Astrocyte (in vitro differentiated cells and primary cell): Measurements from ENCODE around the gene LILRB5. TPM values are rescaled to one million over a fixed set of nuclear protein-coding genes. Genes with fewer than 3 reads are reported as not detected.
"Not testable (repeated sequence)": the region's sequence is repeated elsewhere in the genome, so short reads cannot be mapped to it uniquely, and the experiment has no call there.

Experiments used
- DNase-seq: peaks from one replicate; pipeline ENCODE4 v3.0.0-alpha.2; 2010; ENCODE audit warnings: low read depth
- FAIRE-seq: peaks from 2 replicates; lab custom pipeline; 2011; peaks lifted over from hg19 to GRCh38; lab: Jason Lieb, UNC
- H2AFZ ChIP-seq: 2 replicates; pipeline ENCODE4 v1.6.0; 2012; ENCODE audit warnings: low read depth, low read length, inconsistent platforms
- H3K27ac ChIP-seq: 2 replicates; pipeline ENCODE4 v1.5.1; 2011; ENCODE audit warnings: low read depth, low read length, inconsistent platforms
- H3K27me3 ChIP-seq: 2 replicates; pipeline ENCODE4 v1.6.0; 2011; ENCODE audit warnings: low read length, inconsistent platforms; ENCODE audit not compliant: insufficient read depth
- H3K36me3 ChIP-seq: 2 replicates; pipeline ENCODE4 v1.5.1; 2011; ENCODE audit warnings: low read length, inconsistent platforms; ENCODE audit not compliant: insufficient read depth
- H3K4me1 ChIP-seq: 2 replicates; pipeline ENCODE4 v1.5.1; 2011; ENCODE audit warnings: low read length, inconsistent platforms; ENCODE audit not compliant: insufficient read depth
- H3K4me2 ChIP-seq: 2 replicates; pipeline ENCODE4 v1.6.0; 2012; ENCODE audit warnings: low read length, inconsistent platforms
- H3K4me3 ChIP-seq: 2 replicates; pipeline ENCODE4 v1.5.1; 2011; ENCODE audit warnings: low read depth, mild to moderate bottlenecking, low read length, inconsistent platforms; ENCODE audit not compliant: insufficient read depth
- H3K79me2 ChIP-seq: 2 replicates; pipeline ENCODE4 v1.6.0; 2012; ENCODE audit warnings: mild to moderate bottlenecking, low read length, inconsistent platforms; ENCODE audit not compliant: insufficient read depth
- H3K9ac ChIP-seq: 2 replicates; pipeline ENCODE4 v1.6.0; 2012; ENCODE audit warnings: mild to moderate bottlenecking, low read length, inconsistent platforms
- H3K9me3 ChIP-seq: 2 replicates; pipeline ENCODE4 v1.5.1; 2012; ENCODE audit warnings: low read depth, mild to moderate bottlenecking, low read length, inconsistent platforms; ENCODE audit not compliant: insufficient read depth
- H4K20me1 ChIP-seq: 2 replicates; pipeline ENCODE4 v1.6.0; 2012; ENCODE audit warnings: low read length, inconsistent platforms; ENCODE audit not compliant: insufficient read depth
- H3K27ac Mint-ChIP-seq: one replicate; pipeline ENCODE4 v1.8.0; 2021; ENCODE audit warnings: mild to moderate bottlenecking, mixed read lengths; ENCODE audit not compliant: unreplicated experiment
- H3K27me3 Mint-ChIP-seq: one replicate; pipeline ENCODE4 v1.8.0; 2021; ENCODE audit warnings: low read depth, mixed read lengths; ENCODE audit not compliant: unreplicated experiment
- H3K36me3 Mint-ChIP-seq: one replicate; pipeline ENCODE4 v1.8.0; 2021; ENCODE audit warnings: low read depth, mixed read lengths; ENCODE audit not compliant: unreplicated experiment
- H3K4me1 Mint-ChIP-seq: one replicate; pipeline ENCODE4 v1.8.0; 2021; ENCODE audit warnings: low read depth, mixed read lengths; ENCODE audit not compliant: unreplicated experiment
- H3K4me3 Mint-ChIP-seq: one replicate; pipeline ENCODE4 v1.8.0; 2021; ENCODE audit warnings: mild to moderate bottlenecking, moderate library complexity, mixed read lengths; ENCODE audit not compliant: unreplicated experiment
- H3K9me3 Mint-ChIP-seq: one replicate; pipeline ENCODE4 v1.8.0; 2021; ENCODE audit warnings: mild to moderate bottlenecking, mixed read lengths; ENCODE audit not compliant: unreplicated experiment
- CTCF ChIP-seq: IDR thresholded peaks from 2 replicates; pipeline ENCODE4 v1.5.1; 2011; ENCODE audit warnings: low read depth, mild to moderate bottlenecking, inconsistent platforms, low read length, moderate library complexity; ENCODE audit not compliant: insufficient read depth
- EZH2 ChIP-seq: IDR thresholded peaks from 2 replicates; pipeline ENCODE4 v1.6.1; 2012; ENCODE audit warnings: mild to moderate bottlenecking, low read length, inconsistent platforms; ENCODE audit not compliant: insufficient read depth
- total RNA-seq: library from RNA; stranded (reverse); gene quantifications from 2 replicates; pipeline ENCODE4 v1.2.1, GENCODE V29; 2021

LILRB5 gene
- total RNA-seq, 1 donor from 2014 or later: not detected

GRCh38 chr19:54230031-54230430 lies 27.0 kb downstream of the LILRB5 start:
- TF ChIP-seq CTCF (no peak), EZH2 (no peak)
- DNase-seq (no peak), FAIRE-seq (no peak)
- H3K27ac ChIP-seq: no peak overlapping the region
- Mint-ChIP-seq H3K36me3 (peaks cover 3% of the 10 kb centered on the region), H3K27ac (no peak overlapping the region), H3K27me3 (peaks cover 38% of the 10 kb centered on the region), H3K9me3 (peaks cover 24% of the 10 kb centered on the region), H3K4me3 (no peak overlapping the region), H3K4me1 (no peaks in the 10 kb centered on the region)
- no peak overlapping the region for H3K9ac ChIP-seq
- no peak overlapping the region for H3K4me3 ChIP-seq
- H2AFZ ChIP-seq: no peak overlapping the region
- H3K36me3 ChIP-seq: no peaks in the 10 kb centered on the region
- H3K27me3 ChIP-seq: peaks cover 5% of the 10 kb centered on the region
- no peaks in the 10 kb centered on the region for H3K9me3 ChIP-seq
- H3K4me2 ChIP-seq: no peak overlapping the region
- no peaks in the 10 kb centered on the region for H3K79me2 ChIP-seq
- no peaks in the 10 kb centered on the region for H4K20me1 ChIP-seq
- no peaks in the 10 kb centered on the region for H3K4me1 ChIP-seq

- Histone ChIP-seq H3K4me2 (no peak overlapping the region), H3K9me3 (no peaks in the 10 kb centered on the region), H4K20me1 (no peaks in the 10 kb centered on the region), H2AFZ (no peak overlapping the region), H3K79me2 (no peaks in the 10 kb centered on the region), H3K27me3 (peaks cover 5% of the 10 kb centered on the region), H3K27ac (no peak overlapping the region), H3K9ac (no peak overlapping the region), H3K4me1 (no peaks in the 10 kb centered on the region), H3K4me3 (no peak overlapping the region), H3K36me3 (no peaks in the 10 kb centered on the region)
- TF ChIP-seq EZH2 (no peak), CTCF (no peak)
- FAIRE-seq: no peak
- peaks cover under 1% of the 10 kb centered on the region for H3K36me3 Mint-ChIP-seq
- no peaks in the 10 kb centered on the region for H3K4me1 Mint-ChIP-seq
- H3K27me3 Mint-ChIP-seq: peaks cover 29% of the 10 kb centered on the region
- H3K27ac Mint-ChIP-seq: no peak overlapping the region
- peaks cover 16% of the 10 kb centered on the region for H3K9me3 Mint-ChIP-seq
- no peak overlapping the region for H3K4me3 Mint-ChIP-seq
- no peak for DNase-seq
Observed at GRCh38 chr19:54229146-54229545, 27.9 kb downstream of the LILRB5 start.

- H3K27ac Mint-ChIP-seq, H3K4me3 Mint-ChIP-seq, H3K27ac ChIP-seq, H3K36me3 ChIP-seq, H3K9me3 ChIP-seq, H3K4me1 ChIP-seq, H4K20me1 ChIP-seq, H3K4me3 ChIP-seq, H3K9ac ChIP-seq, H3K4me1 Mint-ChIP-seq, H3K79me2 ChIP-seq, H3K36me3 Mint-ChIP-seq, FAIRE-seq, DNase-seq, H3K4me2 ChIP-seq, H2AFZ ChIP-seq, H3K27me3 ChIP-seq: not testable (repeated sequence)
- Mint-ChIP-seq H3K27me3 (peaks cover 23% of the 10 kb centered on the region), H3K9me3 (peaks cover 11% of the 10 kb centered on the region)
Observed at GRCh38 chr19:54224619-54225018, 32.5 kb downstream of the LILRB5 start.

GRCh38 chr19:54223937-54224281 lies 33.2 kb downstream of the LILRB5 start:
- not testable (repeated sequence) for H3K9me3 ChIP-seq, H3K36me3 ChIP-seq, H3K4me3 Mint-ChIP-seq, H3K36me3 Mint-ChIP-seq, DNase-seq, FAIRE-seq, H3K4me1 Mint-ChIP-seq, H3K4me3 ChIP-seq, H3K27ac ChIP-seq, H3K9ac ChIP-seq, H3K27ac Mint-ChIP-seq, H2AFZ ChIP-seq, H3K4me2 ChIP-seq, H3K79me2 ChIP-seq, H3K27me3 ChIP-seq, H3K9me3 Mint-ChIP-seq, H3K4me1 ChIP-seq, H4K20me1 ChIP-seq
- peaks cover 19% of the 10 kb centered on the region for H3K27me3 Mint-ChIP-seq

- H3K4me1 ChIP-seq, H3K4me1 Mint-ChIP-seq, H3K27ac Mint-ChIP-seq, H3K4me2 ChIP-seq, H3K9me3 ChIP-seq, H3K36me3 ChIP-seq, H3K9me3 Mint-ChIP-seq, H3K79me2 ChIP-seq, H3K9ac ChIP-seq, DNase-seq, FAIRE-seq, H3K27me3 ChIP-seq, H3K27ac ChIP-seq, H3K4me3 Mint-ChIP-seq, H3K4me3 ChIP-seq, H3K36me3 Mint-ChIP-seq, H2AFZ ChIP-seq, H4K20me1 ChIP-seq: not testable (repeated sequence)
- H3K27me3 Mint-ChIP-seq: peaks cover 17% of the 10 kb centered on the region
Observed at GRCh38 chr19:54223277-54223936, 33.7 kb downstream of the LILRB5 start.
